Thyroid gland (tissue), 4 donors: ENCODE data around the gene FRMPD2. TPM values are rescaled to one million over a fixed set of nuclear protein-coding genes. Genes with fewer than 3 reads are reported as not detected.
A peak's percentile ranks its signal among the peaks of the same experiment; 100 is the strongest.

Source experiments
- DNase-seq, 2 donors: peaks; one replicate each; pipeline ENCODE4 v3.0.0-alpha.2; 2019
- H3K27ac ChIP-seq, 3 donors: fragments of 200-600 bp; sonication (generic); 1 replicate in 2 of 3; 2 replicates in 1 of 3; pipeline ENCODE4 v1.5.1; 2016 to 2019; ENCODE audit warnings: mild to moderate bottlenecking in 1 of 3, moderate library complexity in 1 of 3
- H3K27me3 ChIP-seq: fragments of 200-600 bp; sonication (generic); one replicate; pipeline ENCODE4 v1.5.1; 2019
- H3K36me3 ChIP-seq, 2 donors: fragments of 200-600 bp; sonication (generic); one replicate each; pipeline ENCODE4 v1.5.1; 2016 to 2019
- H3K4me1 ChIP-seq, 2 donors: fragments of 200-600 bp; sonication (generic); one replicate each; pipeline ENCODE4 v1.5.1; 2017 to 2019
- H3K4me3 ChIP-seq, 3 donors: fragments of 200-600 bp; sonication (generic); replicated peaks in 1 of 3; 1 replicate in 2 of 3; 2 replicates in 1 of 3; pipeline ENCODE4 v1.5.1; 2016; ENCODE audit warnings: mild to moderate bottlenecking in 1 of 3
- H3K9me3 ChIP-seq: fragments of 200-600 bp; sonication (generic); one replicate; pipeline ENCODE4 v1.5.1; 2017
- CTCF ChIP-seq, 6 experiments: fragments of 200-600 bp in 3 of 6; fragments of 450-650 bp in 3 of 6; sonication (generic) in 3 of 6; IDR thresholded peaks; one replicate each; pipeline ENCODE4 v1.5.1; 2016 to 2019; ENCODE audit warnings: antibody characterized with exemption in 6 of 6, mild to moderate bottlenecking in 2 of 6, inconsistent platforms in 1 of 6, moderate library complexity in 1 of 6
- POLR2A ChIP-seq, 2 donors: fragments of 450-650 bp; IDR thresholded peaks; one replicate each; pipeline ENCODE4 v1.6.1; 2017; ENCODE audit warnings: antibody characterized with exemption in 2 of 2, mild to moderate bottlenecking in 2 of 2, moderate library complexity in 1 of 2
- WGBS, 2 donors: methylation state at CpG; one replicate each; pipeline ENCODE4 v1.1.5; 2017; 5-methylcytosine and 5-hydroxymethylcytosine counted together
- intact Hi-C: fragments of 100-400 bp; cut with DNase I; formaldehyde crosslinking; loops from one replicate; pipeline ENCODE4 v1.15.1; 2023
- total RNA-seq, 4 donors: library from RNA; depleted of rRNA; stranded (reverse); fragments of >200 nt; gene quantifications; one replicate each; pipeline ENCODE4 v1.2.3, GENCODE V29; 2016

FRMPD2 gene
- total RNA-seq, 4 donors from 2014 or later: 0.50 to 4.4 (median 0.96) TPM

GRCh38 chr10:48296576-48297098, 22.1 kb upstream of the FRMPD2 start:
- Histone ChIP-seq H3K9me3 (no peaks in the 10 kb centered on the region), H3K4me3 (no peak overlapping the region), H3K36me3 (no peaks in the 10 kb centered on the region), H3K4me1 (peaks cover 12 to 14% of the 10 kb centered on the region in 2 donors), H3K27me3 (no peaks in the 10 kb centered on the region), H3K27ac (no peak overlapping the region)
- WGBS, 2 donors: 48 to 65% methylated on average over 4 of the region's 4 CpGs
- DNase-seq: no peak
- TF ChIP-seq POLR2A (IDR thresholded peaks at IDR 0.05) (no peak), CTCF (IDR thresholded peaks at IDR 0.05) (no peak)
- intact Hi-C loops: no loop called here

GRCh38 chr10:48294431-48294830, 19.9 kb upstream of the FRMPD2 start:
- no peaks in the 10 kb centered on the region for H3K27me3 ChIP-seq
- H3K4me3 ChIP-seq: no peak overlapping the region
- H3K36me3 ChIP-seq: no peaks in the 10 kb centered on the region
- H3K27ac ChIP-seq: no peak overlapping the region
- H3K4me1 ChIP-seq: peaks cover 12 to 13% of the 10 kb centered on the region in 2 donors
- no peaks in the 10 kb centered on the region for H3K9me3 ChIP-seq
- intact Hi-C loops: no loop called here
- 90 to 94% methylated on average over 2 of the region's 2 CpGs for WGBS, 2 donors
- no peak for TF ChIP-seq POLR2A (IDR thresholded peaks at IDR 0.05)
- TF ChIP-seq CTCF (IDR thresholded peaks at IDR 0.05): no peak
- DNase-seq: no peak

GRCh38 chr10:48292616-48293015, 18.1 kb upstream of the FRMPD2 start:
- TF ChIP-seq POLR2A (IDR thresholded peaks at IDR 0.05) (no peak), CTCF (IDR thresholded peaks at IDR 0.05) (no peak)
- no peak overlapping the region for H3K27ac ChIP-seq
- DNase-seq: no peak
- no peaks in the 10 kb centered on the region for H3K36me3 ChIP-seq
- H3K27me3 ChIP-seq: no peaks in the 10 kb centered on the region
- peaks cover 14 to 25% of the 10 kb centered on the region in 2 donors for H3K4me1 ChIP-seq
- no peak overlapping the region for H3K4me3 ChIP-seq
- intact Hi-C loops: no loop called here
- H3K9me3 ChIP-seq: no peaks in the 10 kb centered on the region
- 95% methylated on average over 3 of the region's 3 CpGs for WGBS, 2 donors

GRCh38 chr10:48291190-48291589, 16.7 kb upstream of the FRMPD2 start:
- Histone ChIP-seq H3K27ac (no peak overlapping the region), H3K4me3 (no peak overlapping the region), H3K27me3 (no peaks in the 10 kb centered on the region), H3K36me3 (no peaks in the 10 kb centered on the region), H3K9me3 (no peaks in the 10 kb centered on the region), H3K4me1 (peaks cover 14 to 30% of the 10 kb centered on the region in 2 donors)
- TF ChIP-seq CTCF (IDR thresholded peaks at IDR 0.05) (no peak), POLR2A (IDR thresholded peaks at IDR 0.05) (no peak)
- 81 to 96% methylated on average over 3 of the region's 3 CpGs for WGBS, 2 donors
- DNase-seq: no peak
- intact Hi-C loops: no loop called here

GRCh38 chr10:48290286-48290685, 15.8 kb upstream of the FRMPD2 start:
- intact Hi-C loops: no loop called here
- Histone ChIP-seq H3K27me3 (no peaks in the 10 kb centered on the region), H3K36me3 (no peaks in the 10 kb centered on the region), H3K9me3 (no peaks in the 10 kb centered on the region), H3K4me3 (no peak overlapping the region), H3K27ac (peak overlapping the region in 2 of 3 donors; percentile 24 to 42), H3K4me1 (peaks cover 14 to 30% of the 10 kb centered on the region in 2 donors)
- no peak for DNase-seq
- TF ChIP-seq POLR2A (IDR thresholded peaks at IDR 0.05): no peak
- WGBS, 2 donors: 94 to 96% methylated on average over 9 of the region's 9 CpGs
